SK-N-SH treated with all-trans-retinoic acid at 6 μM for 48 hours (cell line): ENCODE results near the gene SLC25A30.

Source experiments
- BACH2 ChIP-seq: fragments of 250-450 bp; sonication (Bioruptor Pico); IDR thresholded peaks from 2 replicates; pipeline ENCODE4 v1.9.0; 2021; ENCODE audit warnings: mild to moderate bottlenecking, borderline replicate concordance
- GLIS3 ChIP-seq: fragments of 250-450 bp; sonication (Bioruptor Pico); IDR thresholded peaks from 2 replicates; pipeline ENCODE4 v1.5.0; 2020; ENCODE audit warnings: mild to moderate bottlenecking, moderate library complexity
- ZNF565 ChIP-seq: fragments of 450-650 bp; formaldehyde crosslinking; conservative IDR thresholded peaks from 2 replicates; pipeline ENCODE4 v1.5.0; 2020; ENCODE audit warnings: low read depth, mild to moderate bottlenecking, moderate library complexity
- ZNF70 ChIP-seq: fragments of 450-650 bp; formaldehyde crosslinking; IDR thresholded peaks from 2 replicates; pipeline ENCODE4 v1.5.0; 2020; ENCODE audit warnings: mild to moderate bottlenecking, moderate library complexity

- no peak for TF ChIP-seq ZNF70 (CRISPR knock-in tag)
- TF ChIP-seq BACH2 (CRISPR knock-in tag) = no peak
- no peak for TF ChIP-seq GLIS3 (CRISPR knock-in tag)
- TF ChIP-seq ZNF565 (CRISPR knock-in tag) = no peak
These were observed 68.0 kb downstream of the SLC25A30 start for GRCh38 chr13:45350152-45350551.
